Measurements from ENCODE around the gene HASPIN. TPM values are rescaled to one million over a fixed set of nuclear protein-coding genes. Genes with fewer than 3 reads are reported as not detected.

HASPIN gene
- total RNA-seq, 1 donor from 2014 or later, result 5.5 TPM

DNA sequence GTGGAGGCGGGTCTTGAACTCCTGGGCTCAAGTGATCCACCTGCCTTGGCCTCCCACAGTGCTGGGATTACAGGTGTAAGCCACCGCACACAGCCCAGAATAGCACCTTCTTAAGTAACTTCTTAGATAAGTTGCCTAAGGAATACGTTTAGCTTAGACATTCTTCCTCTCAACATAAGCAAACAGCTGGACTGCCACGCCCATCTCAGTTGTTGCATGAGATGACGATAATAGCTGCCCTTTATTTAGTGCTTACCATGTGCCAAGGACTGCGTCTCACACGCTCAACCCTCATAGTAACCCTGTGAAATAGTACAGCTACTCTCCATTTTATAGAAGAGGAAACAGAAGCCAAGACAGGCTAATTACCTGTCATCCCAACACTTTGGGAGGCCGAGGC, 11.8 kb downstream of the HASPIN start:
- DNase-seq (ENCODE audit: low read depth in 2 of 2), result no peak

GRCh38 chr17:3738562-3739295, 15.0 kb downstream of the HASPIN start:
- peak in 1 of 2 donors; percentile 10 for DNase-seq (ENCODE audit: low read depth in 2 of 2)

GRCh38 chr17:3739422-3740124, 15.9 kb downstream of the HASPIN start:
- DNase-seq (ENCODE audit: low read depth in 2 of 2), result no peak

DNA sequence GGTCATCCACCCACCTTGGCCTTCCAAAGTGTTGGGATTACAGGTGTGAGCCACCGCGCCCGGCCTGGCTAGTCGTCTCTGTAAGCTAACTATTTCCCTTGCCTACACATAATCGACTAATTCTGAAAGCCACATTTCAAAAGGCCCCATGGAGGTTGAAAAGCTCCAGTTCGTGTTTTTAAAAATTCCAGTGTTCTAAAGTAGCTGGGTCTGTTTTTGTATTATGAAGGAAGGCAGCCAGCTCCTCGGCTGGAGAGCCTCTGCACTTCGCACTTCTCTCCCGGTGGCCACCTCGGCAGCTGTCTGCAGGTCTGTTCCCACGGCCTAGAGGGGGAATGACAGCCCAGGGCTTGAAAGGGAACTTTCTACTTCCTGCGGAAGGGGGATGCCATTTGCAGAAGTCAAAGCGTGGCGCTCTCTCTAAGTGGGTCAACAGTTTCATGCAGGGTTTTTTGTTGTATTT, 16.9 kb downstream of the HASPIN start:
- no peak for DNase-seq (ENCODE audit: low read depth in 2 of 2)

DNA sequence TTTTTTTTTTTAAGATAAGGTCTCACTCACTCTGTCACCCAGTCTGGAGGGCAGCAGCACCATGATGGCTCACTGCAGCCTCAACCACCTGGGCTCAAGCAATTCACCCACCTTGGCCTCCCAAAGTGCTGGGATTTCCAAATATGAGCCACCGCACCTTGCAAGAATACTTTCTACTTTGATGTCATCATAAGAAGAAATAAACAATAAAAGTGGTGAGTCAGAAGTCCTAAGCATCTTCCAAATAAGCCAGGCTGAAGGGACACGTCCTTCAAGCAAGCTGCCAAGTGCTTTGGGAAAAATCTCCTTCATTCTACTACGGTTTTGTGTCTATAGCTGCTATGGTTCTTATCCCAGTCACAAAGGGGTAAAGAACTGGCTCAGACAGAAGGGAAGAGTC, 20.3 kb downstream of the HASPIN start:
- DNase-seq (ENCODE audit: low read depth in 2 of 2), result no peak

DNA sequence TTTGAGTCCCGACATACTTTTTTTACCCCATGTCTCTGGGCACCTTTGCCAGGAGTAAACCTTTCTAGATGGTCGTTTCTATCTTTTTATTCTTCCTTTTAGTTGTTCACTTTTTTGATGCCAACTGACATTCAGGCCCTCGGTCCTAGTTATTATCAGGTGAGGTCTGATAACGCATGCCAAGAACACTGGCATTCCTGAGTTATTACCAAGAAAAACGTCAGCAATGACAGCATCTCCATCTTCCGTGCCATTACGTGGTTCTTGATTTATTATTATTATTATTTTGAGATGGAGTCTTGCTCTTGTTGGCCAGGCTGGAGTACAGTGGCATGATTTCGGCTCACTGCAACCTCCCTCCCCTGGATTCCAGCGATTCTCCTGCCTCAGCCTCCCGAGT, 21.4 kb downstream of the HASPIN start:
- DNase-seq (ENCODE audit: low read depth in 2 of 2), result no peak

- no peak for DNase-seq (ENCODE audit: low read depth in 2 of 2)
Measured at GRCh38 chr17:3747805-3748204, 24.1 kb downstream of the HASPIN start.

DNA sequence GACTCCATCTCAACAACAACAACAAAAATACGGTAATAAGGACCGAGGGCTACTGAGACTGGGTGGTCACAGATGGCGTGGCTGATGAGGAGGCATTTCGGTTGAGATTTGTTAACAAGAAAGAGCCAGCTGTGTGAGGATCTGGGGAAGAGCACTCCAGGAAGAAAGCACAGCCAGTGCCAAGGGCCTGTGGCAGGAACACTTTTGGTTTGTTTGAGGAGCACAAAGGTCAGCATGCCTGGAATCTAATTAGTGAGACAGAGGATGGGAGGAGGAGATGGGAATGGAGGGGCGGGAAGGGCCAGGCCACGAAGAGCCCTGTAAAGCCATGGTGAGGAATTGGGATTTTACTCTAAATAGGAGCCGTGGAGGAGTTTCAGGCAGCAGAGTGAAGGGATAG, 24.9 kb downstream of the HASPIN start:
- DNase-seq (ENCODE audit: low read depth in 2 of 2), result no peak

DNA sequence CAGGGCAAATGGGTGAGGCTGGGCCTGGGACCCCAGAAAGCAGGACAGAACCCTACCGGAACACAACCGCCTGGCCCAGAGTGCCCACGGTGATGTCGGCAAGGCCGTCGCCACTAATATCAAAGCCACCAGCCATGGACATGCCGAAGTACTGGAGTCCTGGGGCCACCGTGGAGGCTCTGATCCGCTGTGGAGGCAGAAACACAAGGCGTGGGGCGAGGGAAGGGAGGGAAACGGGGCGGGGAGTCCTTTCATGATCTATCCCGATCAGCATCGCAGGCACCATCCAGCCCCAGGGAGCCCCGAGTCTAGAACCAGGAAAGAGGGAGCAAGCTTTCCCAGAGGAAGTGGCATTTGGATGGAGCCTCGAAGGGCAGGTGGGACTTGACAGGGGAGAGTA, 26.6 kb downstream of the HASPIN start:
- no peak for DNase-seq (ENCODE audit: low read depth in 2 of 2)

- DNase-seq (ENCODE audit: low read depth in 2 of 2), result no peak
Measured at GRCh38 chr17:3750926-3751325, 27.2 kb downstream of the HASPIN start.

DNA sequence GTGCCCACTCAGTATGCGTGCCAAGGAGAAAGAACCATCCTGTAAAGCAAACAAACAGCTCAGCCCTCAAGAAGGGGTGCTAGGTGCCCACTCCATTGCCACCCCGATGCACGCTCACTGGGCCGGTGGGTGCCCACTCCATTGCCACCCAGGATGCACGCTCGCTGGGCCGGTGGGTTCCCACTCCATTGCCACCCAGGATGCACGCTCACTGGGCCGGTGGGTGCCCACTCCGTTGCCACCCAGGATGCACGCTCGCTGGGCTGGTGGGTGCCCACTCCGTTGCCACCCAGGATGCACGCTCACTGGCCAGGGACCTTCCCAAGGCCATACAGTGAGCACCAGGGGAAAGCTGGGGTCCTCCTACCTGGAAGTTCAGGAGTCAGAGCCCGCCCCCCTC, 28.1 kb downstream of the HASPIN start:
- DNase-seq (ENCODE audit: low read depth in 2 of 2), result no peak

GRCh38 chr17:3753624-3754023, 29.9 kb downstream of the HASPIN start:
- DNase-seq (ENCODE audit: low read depth in 2 of 2), result no peak

DNA sequence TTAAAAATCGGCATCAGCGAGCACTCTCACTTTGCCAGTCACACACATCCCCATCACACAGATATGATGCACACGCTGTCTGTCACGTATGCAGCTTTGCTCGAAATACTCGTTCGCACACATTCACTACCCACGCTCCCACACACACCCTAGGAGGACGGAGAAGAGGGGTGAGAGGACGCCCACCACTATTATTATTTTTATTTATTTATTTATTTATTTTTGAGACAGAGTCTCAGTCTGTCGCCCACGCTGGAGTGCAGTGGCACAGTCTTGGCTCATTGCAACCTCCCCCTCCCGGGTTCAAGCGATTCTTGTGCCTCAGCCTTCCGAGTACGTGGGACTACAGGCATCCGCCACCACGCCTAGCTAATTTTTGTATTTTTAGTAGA, 30.4 kb downstream of the HASPIN start:
- no peak for DNase-seq (ENCODE audit: low read depth in 2 of 2)

DNA sequence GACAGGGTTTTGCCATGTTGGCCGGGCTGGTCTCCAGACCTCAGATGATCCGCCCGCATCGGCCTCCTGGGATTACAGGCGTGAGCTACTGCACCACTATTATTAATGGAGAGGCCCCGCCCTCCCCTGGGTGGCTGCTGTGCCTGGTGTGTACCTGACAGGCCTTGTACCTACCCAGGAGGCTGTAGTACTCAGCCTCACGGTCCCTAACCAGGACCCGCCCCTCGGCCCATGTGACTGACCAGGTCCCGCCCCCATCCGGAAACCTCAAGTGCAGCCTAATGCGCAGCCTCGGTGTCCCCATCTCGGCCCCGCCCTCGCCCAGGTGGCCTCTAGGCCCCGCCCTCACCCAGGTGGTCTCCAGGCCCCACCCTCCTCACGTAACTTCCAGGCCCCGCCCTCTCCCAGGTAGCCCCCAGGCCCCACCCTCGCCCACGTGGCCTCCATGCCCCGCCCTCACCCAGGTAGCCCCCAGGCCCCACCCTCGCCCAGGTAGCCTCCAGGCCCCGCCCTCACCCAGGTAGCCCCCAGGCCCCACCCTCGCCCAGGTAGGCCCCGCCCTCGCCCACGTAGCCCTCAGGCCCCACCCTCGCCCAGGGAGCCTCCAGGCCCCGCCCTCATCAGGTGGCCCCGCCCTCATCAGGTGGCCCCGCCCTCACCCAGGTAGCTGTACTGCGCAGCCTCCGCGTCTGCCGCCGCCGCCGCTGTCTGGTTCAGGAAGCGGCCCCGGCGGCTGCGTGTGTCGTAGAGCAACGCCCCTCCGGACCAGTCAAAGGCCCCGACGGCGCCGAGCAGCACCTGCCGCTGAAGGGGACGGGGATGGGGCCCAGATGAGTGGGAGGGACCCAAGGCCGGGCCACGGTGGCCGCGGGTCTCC, 31.0 kb downstream of the HASPIN start:
- no peak for DNase-seq (ENCODE audit: low read depth in 2 of 2)

DNA sequence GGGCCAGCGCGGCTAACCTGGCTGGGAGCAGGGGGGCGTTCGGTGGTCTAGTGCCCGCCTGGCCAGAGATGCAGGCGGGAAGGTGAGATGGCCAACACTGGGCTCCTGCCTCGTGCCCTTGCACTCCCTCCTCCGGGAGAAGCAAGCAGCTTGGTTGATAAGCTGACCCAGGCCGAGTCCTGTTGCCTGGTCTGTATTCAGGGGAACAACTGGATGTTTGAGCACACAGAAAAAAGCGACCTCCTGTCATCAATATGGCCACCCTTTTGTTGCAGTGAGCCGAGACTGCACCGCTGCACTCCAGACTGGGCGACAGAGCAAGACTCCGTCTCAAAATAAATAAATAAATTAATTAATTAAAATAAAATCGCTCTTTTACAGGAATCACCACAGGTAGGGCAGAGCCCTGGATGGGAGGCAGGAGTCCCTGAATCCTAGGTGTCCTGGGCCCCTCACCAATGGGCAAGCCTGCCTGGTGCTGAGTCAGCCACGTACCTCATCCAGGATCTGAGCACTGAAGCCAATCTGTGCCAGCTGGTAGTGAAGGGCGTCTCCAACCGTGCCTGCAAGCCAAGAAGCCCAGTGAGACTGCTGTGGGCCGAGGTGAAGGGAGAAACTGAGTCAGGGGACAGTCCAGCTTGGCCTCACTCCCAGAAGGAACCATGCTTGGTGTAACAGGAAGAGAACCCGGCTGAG, 31.8 kb downstream of the HASPIN start:
- no peak for DNase-seq (ENCODE audit: low read depth in 2 of 2)

DNA sequence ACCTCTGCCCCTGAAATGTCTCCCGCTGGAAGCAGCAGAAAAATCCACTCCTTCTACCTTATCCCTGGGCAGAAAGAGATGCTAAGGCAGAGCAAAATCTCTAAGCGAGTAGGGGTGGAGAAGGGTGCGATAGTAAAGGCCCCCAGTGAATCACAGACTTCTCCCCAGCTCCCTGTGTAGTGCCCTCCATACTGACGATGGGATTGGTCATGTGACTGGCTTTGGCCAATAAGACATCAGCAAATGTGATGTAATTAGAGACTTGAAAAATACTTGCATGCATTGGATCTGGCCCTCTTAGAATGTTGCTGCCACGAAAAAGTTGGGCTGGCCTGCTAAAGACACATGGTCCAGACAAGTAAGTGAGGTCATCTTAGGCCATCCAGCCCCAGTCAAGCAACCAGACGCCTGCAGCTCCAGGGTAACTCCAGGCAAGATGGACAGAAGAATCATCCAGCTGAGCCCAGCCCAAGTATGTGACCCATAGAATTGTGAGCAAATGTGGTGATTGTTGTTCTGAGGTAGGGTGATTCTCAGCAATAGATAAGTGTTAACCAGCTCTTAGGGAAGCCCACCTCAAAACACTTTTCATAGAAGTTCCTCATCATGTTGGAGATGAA, 36.0 kb downstream of the HASPIN start:
- no peak for DNase-seq (ENCODE audit: low read depth in 2 of 2)

GRCh38 chr17:3761036-3761917, 37.6 kb downstream of the HASPIN start:
- no peak for DNase-seq (ENCODE audit: low read depth in 2 of 2)

DNA sequence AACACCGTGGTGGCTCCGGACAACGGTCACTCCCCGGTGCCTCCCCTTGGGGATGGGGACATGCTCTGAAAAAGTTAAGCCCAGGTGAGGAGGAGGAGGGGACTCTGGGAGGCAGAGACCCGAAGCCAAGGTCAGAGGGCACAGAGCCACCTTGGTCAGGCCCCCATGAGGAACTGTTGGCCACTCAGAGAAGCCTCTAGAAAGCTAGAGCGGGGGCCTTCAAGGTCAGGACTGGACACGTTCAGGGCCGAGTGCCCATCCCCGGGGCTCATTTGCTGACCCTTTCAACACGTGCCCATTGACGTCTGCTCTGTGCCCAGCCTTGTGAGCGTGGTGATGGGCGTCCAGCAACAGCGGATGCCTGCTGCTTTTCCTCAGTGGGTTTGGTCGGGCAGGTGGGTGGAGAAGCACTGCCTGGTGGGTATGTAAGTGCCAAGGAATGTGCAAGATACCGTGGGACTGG, 38.2 kb downstream of the HASPIN start:
- no peak for DNase-seq (ENCODE audit: low read depth in 2 of 2)

- no peak for DNase-seq (ENCODE audit: low read depth in 2 of 2)
Measured at GRCh38 chr17:3762922-3763776, 39.4 kb downstream of the HASPIN start.

Measured in dermis microvascular lymphatic vessel endothelial cell (primary cell).